SIG-M5 treated with dmso at 0.1 percent for 504 hours (cell line): ENCODE data around the gene PIK3CA.
"Not testable (repeated sequence)": the region's sequence is repeated elsewhere in the genome, so short reads cannot be mapped to it uniquely, and the experiment has no call there.

Experiments
- DNase-seq: peaks from one replicate; lab custom pipeline; 2025; ENCODE audit not compliant: unreplicated experiment; lab: John Stamatoyannopoulos, UW

The PIK3CA gene

GRCh38 chr3:179260949-179261765 lies 113.0 kb downstream of the PIK3CA start:
- DNase-seq: peak; percentile 13

GRCh38 chr3:179263134-179263533 lies 115.0 kb downstream of the PIK3CA start:
- no peak for DNase-seq

DNA sequence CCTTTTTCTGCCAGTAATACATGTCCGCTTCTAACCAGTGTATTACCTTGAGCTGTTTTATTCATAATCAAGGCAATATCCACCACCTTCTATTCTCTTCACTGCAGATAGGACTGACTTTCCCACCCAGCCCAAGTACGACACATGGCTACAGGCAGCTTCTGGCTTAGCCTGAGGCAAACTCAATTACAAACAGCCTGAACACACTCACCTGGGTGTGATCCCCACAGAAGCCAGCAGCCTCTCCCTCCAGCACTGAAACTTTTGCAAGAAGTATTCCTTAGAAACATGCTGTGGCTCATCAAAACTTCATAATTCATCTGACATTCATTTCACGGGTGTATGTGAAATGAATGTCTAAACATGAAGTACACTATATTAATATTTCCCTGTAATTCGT lies 116.3 kb downstream of the PIK3CA start:
- no peak for DNase-seq

DNA sequence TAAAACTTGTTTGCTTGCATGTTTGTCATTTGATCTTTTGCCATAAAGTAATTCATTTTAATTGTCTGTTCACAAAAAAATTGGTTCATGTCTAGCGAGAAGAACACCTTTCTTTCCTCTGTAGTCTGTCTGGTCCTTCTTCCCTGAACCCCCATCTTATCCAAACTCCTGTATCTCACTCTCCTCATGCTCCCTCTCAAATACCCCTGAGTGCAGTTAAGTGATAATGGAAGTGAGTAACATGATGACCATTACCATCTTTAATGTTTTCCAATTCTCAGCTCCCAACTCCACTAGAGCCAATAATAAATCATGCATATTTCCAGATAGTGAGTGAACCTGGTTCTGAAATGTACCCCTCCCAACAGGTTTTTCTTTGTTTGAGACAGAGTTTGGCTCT lies 116.9 kb downstream of the PIK3CA start:
- DNase-seq: no peak

- DNase-seq: no peak
Measured at GRCh38 chr3:179265875-179266274, 117.7 kb downstream of the PIK3CA start.

GRCh38 chr3:179266701-179267211 lies 118.6 kb downstream of the PIK3CA start:
- no peak for DNase-seq

- no peak for DNase-seq
Measured at GRCh38 chr3:179268400-179269051, 120.4 kb downstream of the PIK3CA start.

- no peak for DNase-seq
Measured at GRCh38 chr3:179269152-179269707, 121.1 kb downstream of the PIK3CA start.

DNA sequence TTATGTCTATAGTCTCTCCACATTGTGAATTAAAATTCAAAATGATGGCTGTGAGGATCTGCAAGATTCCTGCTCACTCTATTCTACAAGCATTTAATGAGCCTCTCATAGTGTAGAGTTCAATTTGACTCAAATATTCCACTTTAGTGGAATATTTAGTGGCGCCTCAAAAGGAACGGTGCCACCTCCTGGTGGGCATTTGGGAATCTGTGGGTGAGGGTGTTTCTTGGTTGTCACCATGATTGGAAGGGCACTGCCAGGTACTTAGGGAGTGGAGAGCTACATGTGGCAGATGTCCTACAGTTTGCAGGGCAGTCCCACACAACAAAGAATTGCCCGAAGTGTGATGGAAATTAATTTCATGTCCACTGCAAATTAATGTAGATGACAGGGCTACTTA lies 124.2 kb downstream of the PIK3CA start:
- no peak for DNase-seq

DNA sequence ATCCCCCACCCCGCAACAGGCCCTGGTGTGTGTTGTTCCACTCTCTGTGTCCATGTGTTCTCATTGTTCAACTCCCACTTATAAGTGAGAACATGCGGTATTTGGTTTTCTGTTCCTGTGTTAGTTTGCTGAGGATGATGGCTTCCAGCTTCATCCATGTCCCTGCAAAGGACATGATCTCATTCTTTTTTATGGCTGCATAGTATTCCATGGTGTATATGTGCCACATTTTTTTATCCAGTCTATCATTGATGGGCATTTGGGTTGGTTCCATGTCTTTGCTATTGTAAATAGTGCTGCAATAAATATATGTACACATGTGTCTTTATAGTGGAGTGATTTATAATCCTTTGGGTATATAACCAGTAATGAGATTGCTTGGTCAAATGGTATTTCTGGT lies 126.3 kb downstream of the PIK3CA start:
- DNase-seq: not testable (repeated sequence)

DNA sequence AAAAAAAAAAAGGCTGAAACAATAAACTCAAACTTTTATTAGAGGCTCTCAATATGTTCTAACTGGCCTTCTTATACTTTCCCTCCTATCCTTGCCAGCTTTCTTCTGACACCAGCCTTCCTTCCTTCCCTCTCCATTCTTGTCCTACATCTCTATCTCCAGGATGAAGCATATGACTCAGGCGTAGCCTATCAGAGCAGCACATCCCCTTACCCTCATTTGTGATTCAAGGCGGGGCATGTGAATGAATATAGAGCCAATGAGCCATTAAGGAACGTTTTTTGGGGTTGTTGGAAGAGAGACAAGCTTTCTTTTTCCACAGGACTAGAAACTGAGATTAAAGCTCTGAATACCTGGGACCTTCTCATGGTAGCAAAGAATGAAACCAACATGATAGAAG lies 127.8 kb downstream of the PIK3CA start:
- no peak for DNase-seq

DNA sequence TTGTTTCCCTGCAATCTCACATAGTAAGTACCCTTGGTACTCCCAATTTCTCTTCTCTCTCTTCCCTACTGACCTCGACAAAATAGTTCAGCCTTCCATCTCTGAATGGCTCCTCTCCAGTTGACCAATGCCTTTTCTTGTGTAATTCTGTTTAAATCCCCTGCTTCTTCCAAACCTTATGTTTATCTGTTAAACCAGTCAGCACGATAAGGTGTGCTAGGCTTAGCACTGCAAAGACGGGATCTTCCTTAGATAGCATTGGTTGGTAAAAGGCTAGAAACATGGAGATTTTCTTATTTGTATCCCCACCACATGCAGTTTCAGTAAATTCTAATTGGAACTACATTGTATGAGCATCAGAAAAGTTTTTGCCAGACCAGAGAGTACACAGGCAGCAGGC lies 128.6 kb downstream of the PIK3CA start:
- DNase-seq: no peak

DNA sequence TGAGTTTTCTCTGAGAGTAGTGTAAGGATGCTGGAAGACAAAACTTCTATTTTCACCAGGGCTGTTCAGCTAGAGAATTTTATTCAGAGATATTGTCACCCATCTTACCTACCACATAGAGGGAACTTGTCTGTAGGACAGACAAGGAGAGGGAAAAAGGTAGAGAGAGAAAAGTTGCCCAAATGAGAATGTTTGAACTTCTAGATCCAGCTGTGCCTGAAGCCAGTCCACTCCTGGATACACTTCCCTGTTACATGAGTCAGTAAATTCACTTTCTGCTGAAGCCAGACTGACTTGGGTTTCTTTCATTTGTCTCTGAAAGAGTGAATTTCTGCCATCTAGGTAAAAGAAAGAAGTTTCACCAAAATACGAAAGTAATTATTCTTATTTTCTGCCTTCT lies 130.0 kb downstream of the PIK3CA start:
- DNase-seq: no peak

GRCh38 chr3:179278932-179279693 lies 131.0 kb downstream of the PIK3CA start:
- DNase-seq: no peak

DNA sequence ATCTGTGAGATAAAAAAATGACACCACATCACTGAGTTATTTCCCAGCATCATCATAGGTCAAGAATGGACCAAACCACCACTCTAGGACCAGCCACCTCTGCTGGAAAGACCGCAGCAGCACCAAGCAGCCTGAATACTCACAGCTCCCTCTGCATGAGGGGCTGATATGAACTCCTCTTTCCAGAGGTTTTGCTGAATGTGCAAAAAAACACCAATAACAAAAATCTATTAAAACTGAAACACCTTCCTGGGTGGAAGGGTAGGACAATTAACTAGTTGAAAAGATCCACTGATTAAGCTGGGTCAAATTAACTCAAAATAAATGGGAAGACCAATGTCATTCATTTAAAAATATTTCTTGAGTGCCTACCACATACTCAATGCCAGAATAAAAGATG lies 131.7 kb downstream of the PIK3CA start:
- no peak for DNase-seq

DNA sequence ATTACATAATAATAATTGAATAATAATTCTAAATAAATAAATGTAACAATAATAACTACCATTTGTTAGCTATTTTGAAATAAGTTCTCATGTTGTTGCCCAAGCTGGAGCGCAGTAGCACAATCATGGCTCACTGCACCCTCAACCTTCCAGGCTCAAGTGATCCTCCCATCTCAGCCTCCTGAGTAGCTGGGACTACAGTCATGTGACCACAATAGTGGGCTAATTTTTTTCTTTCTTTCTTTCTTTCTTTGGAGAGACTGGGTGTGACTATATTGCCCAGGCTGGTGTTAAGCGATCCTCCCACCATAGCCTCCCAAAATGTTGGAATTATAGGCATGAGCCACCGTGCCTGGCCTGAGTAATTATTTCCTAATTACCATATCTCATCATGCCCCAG lies 133.7 kb downstream of the PIK3CA start:
- no peak for DNase-seq

GRCh38 chr3:179286331-179286730 lies 138.2 kb downstream of the PIK3CA start:
- DNase-seq: no peak

- DNase-seq: peak; percentile 22
Measured at GRCh38 chr3:179288845-179289244, 140.7 kb downstream of the PIK3CA start.

- no peak for DNase-seq
Measured at GRCh38 chr3:179289295-179289694, 141.1 kb downstream of the PIK3CA start.
